Measurements from ENCODE around the gene HECTD1. TPM values are rescaled to one million over a fixed set of nuclear protein-coding genes. Genes with fewer than 3 reads are reported as not detected.

Gene HECTD1
- total RNA-seq, 1 donor from 2014 or later, result 153 TPM

GRCh38 chr14:31208546-31209424 is 1.2 kb upstream of the HECTD1 start:
- H3K9ac ChIP-seq, result no peak overlapping the region
- no peaks in the 10 kb centered on the region for H3K27me3 ChIP-seq
- peaks cover 37% of the 10 kb centered on the region for H3K79me2 ChIP-seq (ENCODE audit: low read depth)
- H3K9me3 ChIP-seq (ENCODE audit: low read depth), result no peaks in the 10 kb centered on the region
- Mint-ChIP-seq H3K4me1 (peaks cover 24% of the 10 kb centered on the region), H3K9me3 (no peaks in the 10 kb centered on the region), H3K27ac (peak overlapping the region; percentile 99), H3K36me3 (peaks cover 8% of the 10 kb centered on the region), H3K4me3 (peak overlapping the region; percentile 94), H3K27me3 (ENCODE audit: insufficient read depth, low read depth) (peaks cover 4% of the 10 kb centered on the region)
- peak overlapping the region; percentile 98 for H3K27ac ChIP-seq
- peaks cover 21% of the 10 kb centered on the region for H4K20me1 ChIP-seq (ENCODE audit: low read depth)
- H3K4me1 ChIP-seq, result peaks cover 27% of the 10 kb centered on the region
- DNase-seq (ENCODE audit: low spot score), result no peak
- H3K4me3 ChIP-seq, result peak overlapping the region; percentile 78
- TF ChIP-seq EZH2phosphoT487 (IDR thresholded peaks at IDR 0.05) (no peak), EZH2 (IDR thresholded peaks at IDR 0.05) (no peak)
- TF ChIP-seq, protein P1, sequence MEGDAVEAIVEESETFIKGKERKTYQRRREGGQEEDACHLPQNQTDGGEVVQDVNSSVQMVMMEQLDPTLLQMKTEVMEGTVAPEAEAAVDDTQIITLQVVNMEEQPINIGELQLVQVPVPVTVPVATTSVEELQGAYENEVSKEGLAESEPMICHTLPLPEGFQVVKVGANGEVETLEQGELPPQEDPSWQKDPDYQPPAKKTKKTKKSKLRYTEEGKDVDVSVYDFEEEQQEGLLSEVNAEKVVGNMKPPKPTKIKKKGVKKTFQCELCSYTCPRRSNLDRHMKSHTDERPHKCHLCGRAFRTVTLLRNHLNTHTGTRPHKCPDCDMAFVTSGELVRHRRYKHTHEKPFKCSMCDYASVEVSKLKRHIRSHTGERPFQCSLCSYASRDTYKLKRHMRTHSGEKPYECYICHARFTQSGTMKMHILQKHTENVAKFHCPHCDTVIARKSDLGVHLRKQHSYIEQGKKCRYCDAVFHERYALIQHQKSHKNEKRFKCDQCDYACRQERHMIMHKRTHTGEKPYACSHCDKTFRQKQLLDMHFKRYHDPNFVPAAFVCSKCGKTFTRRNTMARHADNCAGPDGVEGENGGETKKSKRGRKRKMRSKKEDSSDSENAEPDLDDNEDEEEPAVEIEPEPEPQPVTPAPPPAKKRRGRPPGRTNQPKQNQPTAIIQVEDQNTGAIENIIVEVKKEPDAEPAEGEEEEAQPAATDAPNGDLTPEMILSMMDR (IDR thresholded peaks at IDR 0.05), result no peak
- H3K4me2 ChIP-seq, result peak overlapping the region; percentile 97
- peaks cover 31% of the 10 kb centered on the region for H3F3A ChIP-seq (ENCODE audit: low read depth)
- H3K36me3 ChIP-seq, result peaks cover 15% of the 10 kb centered on the region
- H2AFZ ChIP-seq (replicated peaks), result peak overlapping the region; percentile 86

GRCh38 chr14:31207287-31207754 is 272 bp downstream of the HECTD1 start:
- H4K20me1 ChIP-seq (ENCODE audit: low read depth), result peaks cover 21% of the 10 kb centered on the region
- H3F3A ChIP-seq (ENCODE audit: low read depth), result peaks cover 31% of the 10 kb centered on the region
- no peak for DNase-seq (ENCODE audit: low spot score)
- H3K36me3 ChIP-seq, result peaks cover 15% of the 10 kb centered on the region
- no peak for TF ChIP-seq EZH2phosphoT487 (IDR thresholded peaks at IDR 0.05)
- H3K4me2 ChIP-seq, result peak overlapping the region; percentile 97
- H3K27me3 Mint-ChIP-seq (ENCODE audit: insufficient read depth, low read depth), result peaks cover 4% of the 10 kb centered on the region
- H3K9me3 Mint-ChIP-seq, result no peaks in the 10 kb centered on the region
- H3K4me3 Mint-ChIP-seq, result peak overlapping the region; percentile 90
- peak overlapping the region; percentile 97 for H3K9ac ChIP-seq
- H3K4me1 Mint-ChIP-seq, result peaks cover 24% of the 10 kb centered on the region
- H3K27me3 ChIP-seq, result no peaks in the 10 kb centered on the region
- peak overlapping the region; percentile 98 for H3K27ac ChIP-seq
- H3K4me3 ChIP-seq, result peak overlapping the region; percentile 78
- H3K27ac Mint-ChIP-seq, result peak overlapping the region; percentile 93
- H3K36me3 Mint-ChIP-seq, result peaks cover 18% of the 10 kb centered on the region
- peaks cover 51% of the 10 kb centered on the region for H3K79me2 ChIP-seq (ENCODE audit: low read depth)
- H3K9me3 ChIP-seq (ENCODE audit: low read depth), result no peaks in the 10 kb centered on the region
- H3K4me1 ChIP-seq, result peaks cover 27% of the 10 kb centered on the region
- H2AFZ ChIP-seq (replicated peaks), result peak overlapping the region; percentile 73

DNA sequence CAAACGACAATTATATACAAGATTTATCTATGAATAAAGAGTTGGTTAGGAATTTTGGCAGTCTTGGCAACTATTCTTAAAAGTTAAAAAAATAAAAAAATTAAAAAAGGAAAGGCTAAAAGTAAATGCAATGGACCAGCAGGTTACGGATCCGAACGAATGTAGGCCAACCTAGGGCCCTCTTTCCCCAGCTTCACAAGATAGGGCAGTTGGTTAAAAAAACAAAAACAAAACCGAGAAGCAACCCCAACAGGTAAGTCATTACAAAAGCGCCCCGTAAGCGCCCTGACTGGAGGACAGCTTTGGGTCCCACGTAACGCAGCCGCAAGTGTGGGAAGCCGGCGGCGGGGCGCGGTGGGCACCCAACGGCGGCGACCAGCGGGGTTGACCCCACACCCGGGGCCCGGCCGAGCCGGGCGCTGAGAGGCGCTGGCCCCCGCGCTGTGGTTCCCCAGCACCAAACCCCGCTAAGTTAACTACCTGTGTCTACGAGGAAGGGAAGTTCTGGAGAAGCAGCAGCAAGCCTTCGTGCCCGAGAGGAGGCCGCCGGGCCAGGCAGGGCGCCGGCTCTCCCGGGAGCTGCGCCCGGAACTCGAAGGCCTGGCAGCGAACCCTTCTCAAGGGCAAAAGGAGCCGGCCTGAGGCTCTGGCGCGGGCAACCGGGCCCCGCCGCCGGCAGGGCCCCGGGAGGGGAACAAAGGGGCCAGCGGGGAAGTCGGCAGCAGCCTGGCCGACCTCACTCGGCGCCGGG is 882 bp downstream of the HECTD1 start:
- Histone ChIP-seq H3K79me2 (ENCODE audit: low read depth) (peaks cover 57% of the 10 kb centered on the region), H3K27ac (peak overlapping the region; percentile 98), H3K4me2 (peak overlapping the region; percentile 97), H3F3A (ENCODE audit: low read depth) (peaks cover 31% of the 10 kb centered on the region), H2AFZ (replicated peaks) (peak overlapping the region; percentile 73), H3K4me3 (peak overlapping the region; percentile 78), H3K9me3 (ENCODE audit: low read depth) (no peaks in the 10 kb centered on the region), H4K20me1 (ENCODE audit: low read depth) (peaks cover 21% of the 10 kb centered on the region), H3K27me3 (no peaks in the 10 kb centered on the region), H3K4me1 (peaks cover 27% of the 10 kb centered on the region), H3K9ac (peak overlapping the region; percentile 97), H3K36me3 (peaks cover 15% of the 10 kb centered on the region)
- TF ChIP-seq EZH2 (IDR thresholded peaks at IDR 0.05), result no peak
- peak; percentile 43 for DNase-seq (ENCODE audit: low spot score)
- peaks cover 4% of the 10 kb centered on the region for H3K27me3 Mint-ChIP-seq (ENCODE audit: insufficient read depth, low read depth)
- no peaks in the 10 kb centered on the region for H3K9me3 Mint-ChIP-seq
- H3K4me3 Mint-ChIP-seq, result peak overlapping the region; percentile 93
- H3K4me1 Mint-ChIP-seq, result peaks cover 24% of the 10 kb centered on the region
- H3K36me3 Mint-ChIP-seq, result peaks cover 21% of the 10 kb centered on the region
- peak overlapping the region; percentile 94 for H3K27ac Mint-ChIP-seq

Data from neural progenitor cell (in vitro differentiated cells).